AG20443 (cell line): ENCODE results near the gene RASSF7.
"Not testable (repeated sequence)": the region's sequence is repeated elsewhere in the genome, so short reads cannot be mapped to it uniquely, and the experiment has no call there.

ENCODE experiments used
- DNase-seq: peaks from one replicate; pipeline ENCODE4 v3.0.0; 2012; ENCODE audit warnings: low spot score, mixed read lengths

RASSF7 gene

DNA sequence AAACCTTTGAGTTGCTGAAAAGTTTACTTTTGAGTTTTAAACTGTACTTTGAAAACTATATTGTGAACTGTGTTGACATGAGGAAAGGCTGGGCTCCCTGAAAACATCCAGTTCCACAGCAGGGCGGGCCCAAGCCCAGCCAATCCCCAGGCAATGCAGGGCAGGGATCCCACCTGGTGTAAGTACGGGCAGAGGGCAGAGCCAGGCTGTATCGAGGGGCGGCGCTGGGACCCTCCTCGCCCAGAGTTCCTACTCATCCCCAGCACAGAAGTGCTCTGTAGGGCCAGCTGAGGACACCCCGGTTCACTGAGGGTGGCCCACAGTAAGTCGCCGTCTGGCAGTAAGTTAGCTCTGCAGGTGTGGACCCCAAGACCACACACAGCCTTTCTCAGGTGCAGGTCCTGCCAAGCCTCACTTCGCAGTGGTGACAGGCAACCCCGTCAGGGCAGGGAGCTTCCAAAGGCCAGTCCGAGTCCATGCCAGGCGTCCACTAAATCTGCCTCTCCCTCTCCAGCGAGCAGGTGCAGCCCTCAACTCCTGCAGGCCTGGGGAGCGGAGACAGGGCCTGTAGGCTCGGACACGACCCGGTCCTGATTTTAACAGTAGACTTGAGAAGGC lies 6.3 kb downstream of the RASSF7 start:
- no peak for DNase-seq

DNA sequence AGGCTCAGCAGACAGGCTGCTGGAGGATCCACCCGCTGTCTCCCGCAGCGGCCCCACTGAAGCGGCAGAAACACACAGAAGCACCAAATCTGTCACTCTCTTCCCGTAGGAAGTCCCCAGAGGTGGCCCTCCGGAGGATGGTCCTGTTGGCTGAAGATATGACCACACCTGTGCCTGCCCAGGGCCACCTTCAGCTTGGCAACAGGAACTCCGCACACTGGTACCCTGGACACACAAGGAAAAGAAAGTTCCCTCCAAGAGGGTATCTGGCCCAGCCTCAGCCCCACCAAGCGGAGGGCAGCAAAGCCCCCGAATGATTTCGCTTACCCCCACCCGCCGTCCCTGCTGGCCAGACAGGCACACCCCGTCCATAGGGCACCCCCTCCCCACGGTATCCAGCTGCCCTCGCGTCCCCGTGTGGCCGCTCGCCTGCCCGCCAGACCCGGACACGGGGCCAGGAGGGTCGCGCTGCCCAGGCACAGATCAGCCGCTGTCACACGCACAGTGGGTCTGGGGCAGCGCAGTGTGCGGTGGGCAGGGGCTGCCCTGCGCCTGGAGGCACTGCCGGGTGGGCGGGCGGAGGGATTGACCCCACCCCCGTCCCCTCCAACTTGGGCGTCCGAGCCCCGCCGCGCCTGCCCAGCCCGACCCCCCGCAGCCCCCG lies 7.0 kb downstream of the RASSF7 start:
- no peak for DNase-seq

DNA sequence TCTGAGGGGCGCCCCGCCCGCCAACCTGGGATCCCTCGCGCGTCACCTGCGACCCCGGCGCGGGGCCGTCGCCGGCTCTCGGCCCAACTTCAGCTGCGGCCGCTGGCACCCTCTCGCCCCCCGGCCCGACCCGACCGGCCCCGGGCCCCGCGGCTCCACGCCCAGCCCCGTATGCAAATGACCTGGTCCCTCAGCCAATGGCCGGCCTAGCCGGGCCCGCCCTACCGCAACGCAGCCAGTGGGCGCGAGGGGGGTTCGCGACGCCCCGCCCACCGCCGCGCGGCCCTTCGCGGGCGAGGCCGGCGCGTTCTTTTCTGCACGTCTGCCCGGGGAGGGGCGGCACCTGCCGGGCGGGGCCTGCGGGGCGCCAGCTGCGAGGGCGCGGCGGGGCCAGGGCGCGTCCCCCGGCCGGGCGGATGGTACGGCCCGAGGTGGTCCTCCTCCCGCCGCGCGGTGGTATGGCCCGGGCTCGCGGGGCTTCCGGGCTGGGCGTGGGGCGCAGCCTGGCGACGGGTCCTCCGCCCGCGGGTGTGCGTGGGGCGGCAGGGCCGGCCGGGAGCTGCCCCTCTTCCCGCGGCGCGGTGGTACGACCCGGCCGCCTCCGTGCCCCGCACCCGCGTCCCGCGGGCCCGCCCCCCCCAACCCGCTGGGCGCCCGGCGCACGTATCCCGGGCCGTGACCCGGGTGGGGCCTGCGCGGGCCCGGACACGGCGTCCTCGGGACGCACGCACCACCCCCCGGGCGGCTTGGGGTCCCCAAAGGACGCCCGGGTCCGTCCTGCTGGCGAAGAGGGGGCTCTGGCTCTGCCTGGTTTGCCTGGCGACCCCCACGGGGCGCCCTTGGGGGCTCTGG lies 7.8 kb downstream of the RASSF7 start:
- peak; percentile 98 for DNase-seq

DNA sequence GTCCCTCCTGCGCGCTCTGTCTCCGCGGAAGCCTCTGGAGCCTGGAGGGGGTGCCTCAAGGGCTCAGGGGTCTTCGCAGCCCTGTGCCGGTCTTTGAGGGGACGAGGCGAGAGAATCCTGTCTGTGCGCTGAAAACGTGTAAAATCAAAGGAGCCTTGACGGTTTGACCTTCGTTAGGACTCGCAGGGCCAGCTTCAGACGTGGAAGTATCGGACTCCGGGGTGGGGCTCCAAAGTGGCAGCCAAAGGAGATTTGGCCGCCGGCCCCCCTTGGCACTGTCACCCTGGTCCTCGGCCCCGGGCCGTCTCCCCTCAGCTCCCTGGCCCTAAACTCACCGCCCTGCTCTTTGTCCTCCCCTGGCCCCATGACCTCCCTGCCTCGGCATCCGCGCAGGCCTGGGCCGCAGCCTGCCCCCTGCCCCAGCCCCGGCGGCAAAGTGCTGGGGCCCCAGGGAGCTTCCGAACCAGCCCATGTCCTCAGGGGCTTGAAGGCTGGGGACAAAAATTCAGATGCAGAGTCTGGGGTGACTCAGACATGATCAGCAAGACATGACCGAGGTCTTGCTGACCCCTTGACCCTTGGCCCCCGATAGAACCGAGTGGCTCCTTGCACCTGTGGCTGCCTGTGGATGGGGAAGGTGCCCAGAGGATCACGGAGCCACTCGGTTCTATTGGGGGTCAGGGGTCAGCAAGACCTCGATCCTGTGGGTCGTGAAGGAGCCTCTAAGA lies 8.6 kb downstream of the RASSF7 start:
- DNase-seq: no peak

DNA sequence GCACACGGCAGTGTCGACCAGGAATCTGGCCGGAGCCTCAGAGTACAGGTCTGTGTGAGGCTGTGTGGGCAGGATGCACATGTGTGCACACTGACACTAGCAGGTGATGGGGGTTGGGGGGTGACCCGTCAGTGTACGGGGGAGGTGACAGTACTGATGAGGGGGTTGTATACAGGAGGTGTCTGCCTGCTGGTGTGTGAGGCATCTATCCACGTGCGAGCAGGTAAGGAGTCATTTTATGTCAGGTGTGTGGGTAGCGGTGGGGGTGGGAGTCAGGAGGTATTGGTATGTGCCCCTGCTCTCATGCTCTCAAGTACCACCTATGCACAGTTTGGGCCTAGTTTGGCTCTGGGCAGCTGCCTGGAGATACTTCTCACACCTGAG lies 11.0 kb downstream of the RASSF7 start:
- no peak for DNase-seq

DNA sequence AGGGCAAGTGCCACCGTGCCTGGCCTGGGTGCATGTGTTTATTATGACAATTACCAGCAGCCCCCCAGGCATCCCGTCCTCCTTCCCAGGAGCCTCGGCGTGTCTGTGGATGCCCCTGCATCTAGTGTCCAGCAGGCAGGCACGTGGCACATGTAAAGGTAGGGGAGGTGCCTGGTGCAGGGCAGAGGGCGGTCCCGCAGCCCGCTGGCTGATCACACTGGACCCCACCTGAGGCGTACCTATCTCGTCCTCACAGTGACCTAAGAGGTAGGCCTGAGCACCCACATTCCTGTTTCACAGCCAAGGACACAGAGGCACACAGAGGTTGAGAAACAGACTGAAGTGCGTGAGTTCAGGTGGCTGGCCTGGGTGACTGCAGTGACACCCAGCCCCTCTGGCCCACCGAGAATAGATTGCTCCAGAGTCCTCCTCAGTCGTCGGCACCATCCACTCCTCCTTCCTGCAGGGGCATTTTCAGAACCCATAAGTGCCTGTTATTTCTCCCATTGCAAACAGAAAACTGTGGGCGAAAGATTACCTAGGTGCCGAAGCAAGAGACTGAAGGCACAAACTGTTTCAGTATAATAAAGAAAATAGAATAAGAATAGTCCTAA lies 12.5 kb downstream of the RASSF7 start:
- DNase-seq: no peak

DNA sequence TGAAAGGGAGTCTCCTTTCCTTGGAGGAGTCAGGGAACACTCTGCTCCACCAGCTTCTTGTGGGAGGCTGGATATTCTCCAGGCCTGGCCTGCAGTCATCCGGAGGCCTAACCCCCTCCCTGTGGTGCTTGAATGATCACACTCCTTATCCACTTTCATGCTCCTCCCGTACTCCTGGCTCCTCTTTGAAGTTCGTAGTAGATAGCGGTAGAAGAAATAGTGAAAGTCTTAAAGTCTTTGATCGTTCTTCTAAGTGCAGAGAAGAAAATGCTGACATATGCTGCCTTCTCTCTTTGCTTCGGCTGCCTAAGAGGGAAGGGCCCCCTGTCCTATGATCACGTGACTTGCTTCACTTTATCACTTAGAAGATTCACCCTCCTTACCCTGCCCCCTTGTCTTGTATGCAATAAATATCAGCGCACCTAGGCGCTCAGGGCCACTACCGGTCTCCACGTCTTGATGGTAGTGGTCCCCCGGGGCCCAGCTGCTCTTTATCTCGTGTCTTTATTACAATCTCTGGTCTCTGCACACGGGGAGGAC lies 13.3 kb downstream of the RASSF7 start:
- not testable (repeated sequence) for DNase-seq

DNA sequence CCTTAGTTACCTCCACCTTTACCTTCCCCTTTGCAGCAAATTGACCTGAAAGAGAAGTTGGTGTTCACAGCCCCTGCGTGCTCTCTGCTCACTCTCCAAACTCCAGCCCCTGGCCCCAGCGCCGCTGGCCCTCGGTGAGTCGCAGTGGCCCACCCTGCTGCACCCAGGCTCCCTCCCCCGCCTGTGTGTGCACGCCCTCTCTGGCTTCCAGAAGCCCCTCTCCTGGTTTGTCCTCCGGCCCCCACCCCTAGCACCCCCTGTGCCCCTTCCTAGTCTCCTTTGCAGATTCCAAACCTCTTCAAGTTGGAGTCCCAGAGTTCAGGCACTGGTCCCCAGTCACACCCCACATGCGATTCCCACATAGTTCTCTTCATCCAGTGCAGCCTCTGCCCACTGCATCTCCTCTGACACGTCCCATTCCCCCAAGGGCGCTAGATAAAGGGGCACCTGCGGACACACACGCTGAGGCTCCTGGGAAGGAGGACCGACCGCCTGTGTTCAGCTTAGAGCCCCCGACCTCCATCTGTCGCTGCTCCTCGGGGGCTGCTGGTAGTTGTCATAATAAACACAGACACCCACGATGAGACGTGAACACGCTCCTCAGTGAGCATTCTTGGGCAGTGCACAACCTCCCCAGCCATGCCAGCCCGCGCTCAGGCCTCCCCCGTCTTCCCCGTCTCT lies 14.0 kb downstream of the RASSF7 start:
- DNase-seq: no peak

DNA sequence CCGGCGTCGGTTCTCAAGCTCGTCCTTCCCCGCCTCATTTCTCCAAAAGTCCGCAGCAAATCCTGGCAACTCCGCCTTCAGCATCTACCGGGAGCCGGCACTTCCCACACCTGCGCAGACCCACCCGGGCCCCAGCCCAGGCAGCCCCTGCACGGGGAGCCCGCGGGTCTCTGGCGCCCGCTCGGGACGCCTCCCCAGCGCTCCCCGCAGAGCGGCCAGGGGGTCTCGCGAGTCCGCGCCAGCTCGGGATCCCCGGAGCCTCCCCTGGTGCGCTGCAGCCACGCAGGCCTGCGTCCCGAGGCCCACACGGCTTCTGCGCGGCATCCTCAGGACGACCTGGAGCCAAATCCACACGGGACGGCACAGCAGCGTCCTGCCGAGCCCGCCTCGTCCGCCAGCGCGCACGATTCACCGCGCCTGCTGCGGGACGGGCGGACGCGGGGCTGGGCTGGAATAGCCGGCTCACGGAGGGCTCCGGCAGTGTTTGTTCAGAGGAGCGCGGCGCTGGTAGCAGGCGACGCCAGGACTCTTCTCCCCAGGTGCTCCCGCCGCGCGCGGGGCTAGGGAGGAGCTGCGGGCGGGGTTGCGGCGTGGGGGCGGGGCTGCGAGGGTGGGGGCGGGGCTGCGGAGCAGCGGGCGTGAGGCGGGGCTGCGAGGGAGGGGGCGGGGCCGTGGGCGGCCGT lies 14.7 kb downstream of the RASSF7 start:
- DNase-seq: peak; percentile 53

DNA sequence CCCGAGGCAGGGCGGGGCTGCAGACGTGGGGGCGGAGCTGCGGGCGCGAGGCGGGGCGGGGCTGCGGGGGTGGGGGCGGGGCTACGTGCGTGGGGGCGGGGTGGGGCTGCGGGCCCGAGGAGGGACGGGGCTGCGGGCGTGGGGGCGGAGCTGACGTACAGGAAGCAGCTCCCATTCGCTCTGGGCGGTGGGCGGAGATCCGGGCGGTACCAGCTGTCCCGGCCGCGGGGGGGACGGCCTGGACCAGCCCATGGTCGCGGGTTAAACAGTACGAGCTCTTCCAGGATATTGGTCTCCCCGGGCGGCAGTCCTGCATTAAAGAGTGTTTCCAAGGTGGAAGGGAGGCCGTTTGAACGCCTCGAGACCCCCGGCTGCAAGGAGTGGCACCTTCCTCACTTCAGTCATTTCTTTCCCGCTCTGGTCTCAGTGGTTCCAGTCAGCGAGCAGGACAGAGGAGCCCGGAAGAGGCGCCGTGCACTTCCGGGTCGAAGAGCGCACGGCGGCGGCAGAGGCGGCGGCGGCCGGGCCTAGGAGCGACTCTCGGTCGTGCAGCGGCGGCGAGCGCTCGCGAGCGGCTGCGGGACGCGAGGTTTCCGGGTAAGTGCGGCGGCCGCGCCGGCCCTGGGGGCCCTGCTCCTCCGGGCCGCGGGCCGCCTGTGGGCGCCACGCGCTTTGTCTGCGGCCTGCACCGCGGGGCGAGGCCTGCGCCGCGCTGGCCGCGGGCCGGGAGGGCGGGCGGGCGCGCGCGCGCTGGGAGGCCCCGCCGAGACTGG lies 15.4 kb downstream of the RASSF7 start, which contains the start of gene PHRF1:
Gene PHRF1 (plus strand): TSS at position 475 of the 773 bp plus-strand sequence. CDS start 5,043 bp downstream, outside the sequence.
- peak; percentile 99 for DNase-seq

DNA sequence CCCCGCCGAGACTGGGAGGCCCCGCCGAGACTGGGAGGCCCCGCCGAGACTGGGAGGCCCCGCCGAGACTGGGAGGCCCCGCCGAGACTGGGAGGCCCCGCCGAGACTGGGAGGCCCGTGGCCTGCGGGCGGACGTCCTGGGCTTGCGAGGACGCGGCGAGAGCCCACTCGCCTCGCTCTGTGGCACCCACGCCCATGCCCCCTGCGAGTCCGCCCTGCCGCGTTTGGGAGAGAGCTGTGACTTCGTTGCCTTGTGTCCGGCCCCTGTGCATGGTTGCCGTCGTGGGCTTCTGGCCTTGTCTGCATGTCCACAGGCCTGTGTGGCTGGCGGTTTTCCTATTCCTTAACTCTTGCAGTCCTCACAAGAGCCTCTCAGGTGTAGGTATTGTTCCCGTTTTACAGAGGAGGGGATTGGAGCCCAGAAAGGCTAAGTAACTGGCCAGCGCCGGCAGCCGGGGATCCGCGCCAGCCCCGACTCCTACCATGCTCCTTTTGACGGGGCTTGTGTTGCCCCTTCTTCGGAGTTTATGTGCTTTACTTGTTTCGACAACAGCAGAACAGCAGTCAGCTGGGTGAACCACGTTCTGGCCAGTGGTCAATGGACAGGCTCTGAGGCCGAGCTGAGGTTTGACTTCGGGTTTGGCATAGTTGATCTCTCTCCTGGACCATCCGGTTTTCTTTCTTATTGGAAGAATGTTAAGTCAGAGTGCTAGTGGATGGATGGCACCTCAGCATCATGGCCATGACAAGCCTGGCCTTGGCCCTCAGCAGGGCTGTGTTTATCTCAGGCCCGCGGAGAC lies 16.2 kb downstream of the RASSF7 start:
- peak; percentile 40 for DNase-seq

DNA sequence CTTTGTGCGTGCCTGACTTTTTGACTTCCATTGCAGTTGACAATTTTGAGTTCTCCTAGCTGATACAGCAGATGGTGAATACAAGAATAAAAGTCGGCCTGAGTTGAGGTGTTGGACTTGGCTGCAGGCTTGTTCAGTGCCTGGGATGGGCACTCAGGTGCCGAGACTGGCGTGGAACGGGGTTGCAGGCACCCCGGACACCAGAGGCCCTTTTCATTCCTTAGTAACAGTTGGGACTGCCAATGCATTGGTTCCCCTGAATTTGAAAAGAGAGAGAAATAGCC lies 16.8 kb downstream of the RASSF7 start:
- DNase-seq: no peak

DNA sequence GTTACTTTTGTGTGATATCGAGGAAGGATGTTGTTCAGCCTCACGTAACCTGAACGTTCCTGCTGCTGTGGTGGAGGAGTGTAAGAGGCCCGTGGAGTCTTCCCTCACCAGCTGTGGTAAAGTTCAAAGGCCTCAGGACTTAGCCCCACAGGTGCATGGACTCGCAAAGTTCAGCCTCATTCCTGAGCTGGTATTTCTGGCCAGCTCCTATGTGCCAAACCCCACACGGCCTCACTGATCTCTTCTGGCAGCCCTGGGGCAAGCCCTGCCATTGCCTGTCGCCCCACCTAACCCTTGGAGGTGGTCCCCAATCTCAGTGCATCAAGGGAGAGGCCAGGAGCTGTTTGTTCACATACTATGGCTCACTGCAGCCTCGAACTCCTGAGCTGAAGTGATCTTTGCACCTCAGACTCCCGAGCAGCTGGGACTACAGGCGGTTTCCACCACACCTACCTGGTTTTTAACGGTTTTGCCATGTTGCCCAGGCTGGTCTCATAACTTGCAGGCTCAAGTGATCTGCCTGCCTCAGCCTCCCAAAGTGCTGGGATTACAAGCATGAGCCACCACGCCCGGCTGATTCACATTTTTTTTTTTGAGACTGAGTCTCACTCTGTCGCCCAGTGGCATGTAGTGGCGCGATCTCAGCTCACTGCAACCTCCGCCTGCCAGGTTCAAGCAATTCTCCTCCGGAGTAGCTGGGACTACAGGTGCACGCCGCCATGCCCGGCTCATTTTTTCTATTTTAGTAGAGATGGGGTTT lies 17.7 kb downstream of the RASSF7 start:
- no peak for DNase-seq

DNA sequence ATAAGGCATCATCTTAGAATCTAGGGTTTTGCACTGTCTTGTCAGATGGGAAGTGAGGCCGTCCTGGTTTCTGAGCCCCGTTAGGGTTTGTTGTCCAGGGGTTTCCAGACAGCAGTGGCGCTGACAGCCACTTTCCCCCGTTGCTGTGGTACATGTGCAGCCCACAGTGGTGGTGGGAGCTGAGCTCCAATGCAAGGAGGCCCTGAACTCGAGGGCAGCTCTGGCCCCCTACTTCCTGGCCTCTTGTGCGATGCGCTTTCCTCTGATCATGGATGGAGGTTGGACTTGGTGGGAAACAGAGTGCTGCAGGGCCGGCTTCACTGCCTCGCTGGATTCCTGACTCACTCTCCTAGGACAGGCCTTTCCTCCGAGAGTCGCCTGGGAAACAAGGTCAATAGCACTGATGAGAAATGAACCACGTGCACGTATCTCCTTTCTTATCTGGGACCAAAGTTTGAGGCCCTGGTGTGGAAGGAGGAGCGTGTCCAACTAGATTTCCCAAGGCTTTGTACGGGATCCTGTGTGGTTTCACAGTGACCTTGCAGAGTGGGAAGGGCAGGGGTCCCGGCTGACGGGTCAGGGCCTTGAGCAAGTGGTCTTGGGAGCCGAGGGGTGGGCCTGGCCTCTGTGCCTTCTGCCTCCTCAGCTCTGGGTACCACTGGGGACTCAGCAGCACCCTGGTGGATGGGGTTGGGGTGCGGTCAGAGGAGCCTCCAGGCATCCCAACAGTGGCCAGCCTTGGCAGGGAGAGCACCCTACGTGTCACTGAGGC lies 19.2 kb downstream of the RASSF7 start:
- DNase-seq: no peak

DNA sequence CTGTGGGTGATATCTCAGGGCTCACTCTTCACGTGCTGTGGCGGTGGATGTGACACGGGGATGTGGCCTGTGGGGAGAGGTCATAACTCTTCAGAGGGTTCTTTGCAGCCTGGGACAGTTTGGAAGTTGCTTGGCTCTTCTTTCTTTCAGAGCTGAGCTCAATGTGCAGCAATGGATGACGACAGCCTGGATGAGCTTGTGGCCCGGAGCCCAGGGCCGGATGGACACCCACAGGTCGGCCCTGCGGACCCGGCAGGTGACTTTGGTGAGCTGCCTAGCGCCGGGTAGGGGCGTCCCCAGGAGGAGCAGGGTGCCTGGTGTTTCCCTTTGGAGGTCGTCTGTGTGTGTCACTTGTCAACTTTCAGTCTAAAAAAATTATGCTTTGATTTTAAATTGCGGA lies 20.6 kb downstream of the RASSF7 start:
- DNase-seq: no peak

DNA sequence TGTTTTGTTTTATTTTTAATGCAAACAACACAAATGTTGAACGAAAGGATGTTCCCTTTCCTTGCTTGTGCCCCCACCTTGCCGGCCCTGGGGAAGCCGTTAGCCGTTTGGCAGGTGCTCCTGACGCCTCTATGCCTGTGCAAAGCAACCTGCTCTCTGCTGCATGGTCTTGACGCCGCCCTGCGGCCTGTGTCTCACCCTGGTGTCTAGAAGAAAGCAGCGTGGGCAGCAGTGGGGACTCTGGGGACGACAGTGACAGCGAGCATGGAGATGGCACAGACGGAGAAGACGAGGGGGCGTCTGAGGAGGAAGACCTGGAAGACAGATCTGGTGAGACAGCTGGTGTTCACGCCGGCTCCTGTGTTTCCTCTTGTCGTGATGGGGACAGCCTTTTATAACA lies 21.0 kb downstream of the RASSF7 start:
- DNase-seq: no peak

DNA sequence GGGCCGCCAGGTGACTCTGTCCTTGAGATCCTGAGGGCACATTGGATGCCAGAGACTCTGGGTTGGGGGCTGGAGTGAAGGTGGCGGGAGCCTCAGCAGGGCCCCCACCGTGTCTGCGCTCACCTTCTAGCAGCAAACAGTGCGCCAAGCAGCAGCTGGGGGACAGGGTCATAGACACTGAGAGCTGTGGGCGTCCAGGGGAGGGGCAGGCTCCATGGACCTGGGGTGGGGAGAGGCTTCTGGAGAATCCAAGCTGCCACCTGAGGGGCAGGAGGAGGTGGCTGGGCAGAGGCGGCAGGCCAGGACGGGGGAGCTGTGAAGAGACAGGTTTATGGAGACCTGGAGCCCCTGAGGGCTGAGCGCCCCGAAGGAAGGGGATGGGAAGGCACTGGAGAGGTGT lies 23.5 kb downstream of the RASSF7 start:
- no peak for DNase-seq
